Brain microvascular endothelial cell (primary cell): ENCODE measurements around the gene ARHGAP26.

Experiments used
- DNase-seq: peaks from one replicate; pipeline ENCODE4 v3.0.0-alpha.2; 2020
- H3K27ac ChIP-seq: fragments of 250-450 bp; sonication (Bioruptor Pico); 2 replicates; pipeline ENCODE4 v1.5.1; 2020; ENCODE audit warnings: mild to moderate bottlenecking, moderate library complexity
- H3K27me3 ChIP-seq: fragments of 250-450 bp; sonication (Bioruptor Pico); replicated peaks from 2 replicates; pipeline ENCODE4 v1.5.1; 2020; ENCODE audit warnings: mild to moderate bottlenecking
- H3K36me3 ChIP-seq: fragments of 250-450 bp; sonication (Bioruptor Pico); replicated peaks from 2 replicates; pipeline ENCODE4 v1.5.1; 2020; ENCODE audit warnings: mild to moderate bottlenecking
- H3K4me3 ChIP-seq: 2 replicates; pipeline ENCODE4 v1.5.1; 2011; ENCODE audit warnings: low read depth, mild to moderate bottlenecking, control low read depth, low read length, moderate library complexity
- in situ Hi-C: cut with HindIII; loops from 2 replicates; pipeline ENCODE4 v1.10.0; 2017; ENCODE audit warnings: low sequenced_read_pairs, low pct_ligation_motif_present
- TF ChIP-seq, protein P1 (sequence below): IDR thresholded peaks from 2 replicates; pipeline ENCODE4 v1.5.1; 2011; ENCODE audit warnings: low read depth, mild to moderate bottlenecking, moderate library complexity, low read length, control low read depth, inconsistent platforms; ENCODE audit errors: missing control alignments

ARHGAP26 gene

DNA sequence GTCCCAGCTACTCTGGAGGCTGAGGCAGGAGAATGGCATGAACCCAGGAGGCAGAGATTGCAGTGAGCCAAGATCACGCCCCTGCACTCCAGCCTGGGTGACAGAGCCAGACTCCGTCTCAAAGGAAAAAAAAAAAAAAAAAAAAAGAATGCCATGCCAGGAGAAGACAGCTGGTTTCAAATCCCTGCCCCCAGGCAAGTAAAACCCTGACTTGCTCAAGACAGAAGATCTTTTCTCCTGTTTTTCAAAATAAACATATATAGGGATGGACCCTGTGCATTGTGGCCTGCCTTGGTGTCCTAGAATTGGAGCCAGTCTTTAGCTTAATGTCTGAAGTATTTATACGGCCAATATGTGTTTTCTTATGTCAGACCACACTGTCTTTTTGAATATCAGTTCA is 456.2 kb downstream of the ARHGAP26 start:
- no peaks in the 10 kb centered on the region for H3K36me3 ChIP-seq
- TF ChIP-seq, protein P1, sequence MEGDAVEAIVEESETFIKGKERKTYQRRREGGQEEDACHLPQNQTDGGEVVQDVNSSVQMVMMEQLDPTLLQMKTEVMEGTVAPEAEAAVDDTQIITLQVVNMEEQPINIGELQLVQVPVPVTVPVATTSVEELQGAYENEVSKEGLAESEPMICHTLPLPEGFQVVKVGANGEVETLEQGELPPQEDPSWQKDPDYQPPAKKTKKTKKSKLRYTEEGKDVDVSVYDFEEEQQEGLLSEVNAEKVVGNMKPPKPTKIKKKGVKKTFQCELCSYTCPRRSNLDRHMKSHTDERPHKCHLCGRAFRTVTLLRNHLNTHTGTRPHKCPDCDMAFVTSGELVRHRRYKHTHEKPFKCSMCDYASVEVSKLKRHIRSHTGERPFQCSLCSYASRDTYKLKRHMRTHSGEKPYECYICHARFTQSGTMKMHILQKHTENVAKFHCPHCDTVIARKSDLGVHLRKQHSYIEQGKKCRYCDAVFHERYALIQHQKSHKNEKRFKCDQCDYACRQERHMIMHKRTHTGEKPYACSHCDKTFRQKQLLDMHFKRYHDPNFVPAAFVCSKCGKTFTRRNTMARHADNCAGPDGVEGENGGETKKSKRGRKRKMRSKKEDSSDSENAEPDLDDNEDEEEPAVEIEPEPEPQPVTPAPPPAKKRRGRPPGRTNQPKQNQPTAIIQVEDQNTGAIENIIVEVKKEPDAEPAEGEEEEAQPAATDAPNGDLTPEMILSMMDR: no peak
- in situ Hi-C loops: no loop called here
- H3K27ac ChIP-seq: no peak overlapping the region
- DNase-seq: no peak
- H3K4me3 ChIP-seq: no peak overlapping the region
- no peaks in the 10 kb centered on the region for H3K27me3 ChIP-seq

DNA sequence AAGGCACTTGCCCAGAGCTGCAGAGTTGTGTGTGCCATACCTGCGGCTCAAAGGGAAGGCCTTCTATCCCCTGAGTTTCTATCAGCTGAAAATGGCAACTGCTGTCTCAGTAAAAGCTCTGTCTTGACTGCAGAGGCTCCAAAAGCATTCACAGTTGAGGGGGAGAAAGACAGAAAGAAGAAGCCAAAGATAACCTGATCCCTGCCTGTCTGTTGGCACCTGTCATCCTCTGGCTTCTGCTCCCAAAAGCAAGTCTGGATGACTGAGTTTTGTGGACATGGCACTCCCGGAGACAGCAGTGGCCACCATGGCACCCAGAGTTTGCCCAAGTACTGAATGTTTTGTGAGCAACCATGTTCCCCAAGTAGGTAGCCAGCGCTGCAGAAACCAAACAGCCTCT is 456.7 kb downstream of the ARHGAP26 start:
- in situ Hi-C loops: no loop called here
- TF ChIP-seq, protein P1: no peak
- no peaks in the 10 kb centered on the region for H3K27me3 ChIP-seq
- no peak overlapping the region for H3K27ac ChIP-seq
- H3K36me3 ChIP-seq: no peaks in the 10 kb centered on the region
- no peak for DNase-seq
- H3K4me3 ChIP-seq: no peak overlapping the region

DNA sequence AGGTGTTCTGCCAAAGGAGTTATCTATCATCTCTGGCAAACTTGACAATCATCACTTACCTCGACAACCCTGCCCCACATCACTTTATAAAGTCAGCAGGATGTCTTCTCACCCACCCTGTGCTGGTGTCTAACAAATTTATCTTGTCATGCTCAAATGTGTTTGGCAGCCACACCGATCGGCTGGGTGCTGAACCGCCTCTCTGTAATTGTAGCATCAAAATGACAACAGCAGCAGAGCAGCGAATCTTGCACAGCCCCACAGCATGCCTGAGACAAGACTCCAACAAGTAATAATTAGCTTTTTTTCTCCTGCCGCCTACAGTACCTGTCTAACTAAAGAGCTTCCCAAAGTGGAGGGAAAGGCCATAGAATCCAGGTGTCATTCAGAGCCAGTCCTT is 457.1 kb downstream of the ARHGAP26 start:
- Histone ChIP-seq H3K27me3 (no peaks in the 10 kb centered on the region), H3K27ac (no peak overlapping the region), H3K36me3 (no peaks in the 10 kb centered on the region), H3K4me3 (no peak overlapping the region)
- no peak for DNase-seq
- in situ Hi-C loops: no loop called here
- TF ChIP-seq, protein P1: no peak

DNA sequence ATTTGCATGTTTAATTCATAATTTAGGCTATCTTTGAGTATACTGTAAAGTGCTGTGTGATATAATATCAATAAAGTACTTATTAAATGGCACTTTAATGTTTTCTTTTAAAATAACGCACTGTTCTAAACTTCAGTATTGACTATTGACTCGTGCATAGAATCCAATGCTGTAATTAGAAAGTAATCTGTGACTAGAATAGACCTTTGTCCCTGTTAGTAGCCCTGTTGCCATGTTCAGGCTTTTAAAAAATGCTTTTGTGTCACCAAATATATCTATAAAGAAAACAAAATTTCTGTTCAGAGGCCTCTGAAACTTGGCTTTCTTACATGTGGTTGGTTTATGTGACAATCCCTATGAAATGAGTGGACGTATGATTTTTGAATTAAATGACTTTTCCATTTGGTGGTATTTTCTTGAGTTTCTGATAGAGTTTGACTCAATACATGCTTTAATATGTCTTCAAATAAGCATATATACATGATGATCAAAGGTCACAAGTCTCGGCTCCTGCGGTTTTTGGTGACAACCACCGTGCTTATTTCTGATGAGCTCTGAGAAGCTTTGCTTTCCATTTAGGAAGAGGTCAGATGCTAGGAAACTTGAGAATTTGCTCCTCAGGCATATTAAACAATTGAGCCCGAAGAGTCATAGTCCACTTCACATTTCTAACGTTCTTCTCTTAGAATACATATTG is 458.6 kb downstream of the ARHGAP26 start:
- H3K4me3 ChIP-seq: no peak overlapping the region
- DNase-seq: no peak
- no peaks in the 10 kb centered on the region for H3K27me3 ChIP-seq
- in situ Hi-C loops: no loop called here
- H3K36me3 ChIP-seq: no peaks in the 10 kb centered on the region
- no peak overlapping the region for H3K27ac ChIP-seq
- TF ChIP-seq, protein P1: no peak

DNA sequence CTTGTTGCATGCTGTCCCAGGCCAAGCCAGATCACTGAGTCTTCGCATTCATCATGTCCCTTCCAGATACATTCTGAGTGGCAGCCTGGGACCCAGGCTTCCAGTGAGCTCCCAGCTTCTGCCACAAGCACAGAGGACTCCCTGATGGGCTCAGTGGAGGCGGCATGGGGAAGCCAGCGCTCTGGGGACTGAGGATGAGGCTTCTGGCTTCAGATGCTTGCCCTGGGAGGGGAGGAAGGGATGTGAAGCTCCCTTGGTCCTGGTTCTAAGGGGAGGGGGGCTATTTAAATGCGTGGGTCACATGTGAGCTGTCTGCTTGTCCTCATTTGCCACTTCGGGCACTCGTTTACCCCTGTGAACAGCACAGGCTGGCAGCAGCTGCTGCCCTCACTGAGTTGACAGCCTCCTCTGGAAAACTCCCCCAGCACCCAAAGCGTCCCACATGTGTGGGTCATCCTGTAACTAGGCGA is 459.3 kb downstream of the ARHGAP26 start:
- Histone ChIP-seq H3K27me3 (no peaks in the 10 kb centered on the region), H3K36me3 (no peaks in the 10 kb centered on the region), H3K27ac (no peak overlapping the region), H3K4me3 (no peak overlapping the region)
- no peak for DNase-seq
- in situ Hi-C loops: no loop called here
- TF ChIP-seq, protein P1: no peak
